ENCODE results near the gene RPL10A. TPM values are rescaled to one million over a fixed set of nuclear protein-coding genes. Genes with fewer than 3 reads are reported as not detected.

Gene RPL10A
- total RNA-seq, 4 donors from 2014 or later, result 1,152 to 2,101 (median 1,461) TPM

GRCh38 chr6:35496036-35496840 is 28.0 kb downstream of the RPL10A start:
- TF ChIP-seq POLR2A (IDR thresholded peaks at IDR 0.05), result no peak
- TF ChIP-seq, protein P1, sequence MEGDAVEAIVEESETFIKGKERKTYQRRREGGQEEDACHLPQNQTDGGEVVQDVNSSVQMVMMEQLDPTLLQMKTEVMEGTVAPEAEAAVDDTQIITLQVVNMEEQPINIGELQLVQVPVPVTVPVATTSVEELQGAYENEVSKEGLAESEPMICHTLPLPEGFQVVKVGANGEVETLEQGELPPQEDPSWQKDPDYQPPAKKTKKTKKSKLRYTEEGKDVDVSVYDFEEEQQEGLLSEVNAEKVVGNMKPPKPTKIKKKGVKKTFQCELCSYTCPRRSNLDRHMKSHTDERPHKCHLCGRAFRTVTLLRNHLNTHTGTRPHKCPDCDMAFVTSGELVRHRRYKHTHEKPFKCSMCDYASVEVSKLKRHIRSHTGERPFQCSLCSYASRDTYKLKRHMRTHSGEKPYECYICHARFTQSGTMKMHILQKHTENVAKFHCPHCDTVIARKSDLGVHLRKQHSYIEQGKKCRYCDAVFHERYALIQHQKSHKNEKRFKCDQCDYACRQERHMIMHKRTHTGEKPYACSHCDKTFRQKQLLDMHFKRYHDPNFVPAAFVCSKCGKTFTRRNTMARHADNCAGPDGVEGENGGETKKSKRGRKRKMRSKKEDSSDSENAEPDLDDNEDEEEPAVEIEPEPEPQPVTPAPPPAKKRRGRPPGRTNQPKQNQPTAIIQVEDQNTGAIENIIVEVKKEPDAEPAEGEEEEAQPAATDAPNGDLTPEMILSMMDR (IDR thresholded peaks at IDR 0.05), result no peak
- 7% methylated on average over 3 of the region's 63 CpGs; no CpG with 5 or more reads in 1 of the 2 donors for WGBS, 2 donors
- Histone ChIP-seq H3K27me3 (peaks cover 0 to 38% (median 0%) of the 10 kb centered on the region in 4 donors), H3K9me3 (no peaks in the 10 kb centered on the region), H3K4me1 (peaks cover 42 to 71% (median 45%) of the 10 kb centered on the region in 3 donors), H3K4me3 (peak overlapping the region; percentile 83 to 96 (median 92)), H3K27ac (peak overlapping the region; percentile 95 to 99 (median 98)), H3K36me3 (peaks cover 0 to 4% (median 0%) of the 10 kb centered on the region in 3 donors)
- intact Hi-C loops (cut with DNase I), result no loop called here
- no peak for DNase-seq

DNA sequence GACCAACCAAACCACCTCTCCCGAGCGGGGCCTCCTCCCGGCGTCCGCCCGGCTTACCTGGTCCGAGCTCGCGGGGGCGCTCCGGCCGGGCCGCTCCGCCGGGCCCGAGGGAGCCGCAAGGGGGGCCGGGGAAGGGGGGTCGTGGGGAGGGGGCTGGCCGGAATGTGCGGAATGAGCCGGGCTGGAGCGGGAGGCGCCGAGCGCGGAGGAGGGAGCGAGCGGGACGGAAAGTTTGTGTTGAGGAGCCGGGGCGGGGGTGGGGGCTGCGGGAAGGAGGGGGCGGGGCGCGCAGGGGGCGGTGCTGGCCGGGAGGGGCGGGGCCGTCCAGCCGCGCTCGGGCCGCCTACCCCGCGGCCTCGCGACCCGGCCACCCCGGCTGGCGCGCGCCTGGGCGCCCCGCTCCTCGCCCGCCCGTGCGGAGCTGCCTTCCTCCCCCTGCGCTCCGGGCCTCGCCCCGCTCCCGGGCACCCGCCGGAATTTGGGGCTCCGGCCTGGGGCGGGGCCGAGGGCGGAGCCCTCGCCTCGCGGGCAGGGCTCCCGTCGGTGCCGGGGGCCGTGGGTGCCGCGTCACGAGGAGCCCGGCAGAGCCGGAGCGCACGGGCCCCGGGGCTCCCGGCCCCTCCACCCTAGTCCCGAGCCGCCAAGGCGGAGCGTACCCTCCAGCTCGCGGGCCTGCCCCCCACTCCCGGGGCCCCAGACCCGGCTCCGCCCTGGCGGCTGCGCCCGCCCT is 28.8 kb downstream of the RPL10A start, which contains the start of gene TEAD3:
Gene TEAD3, minus strand, starts transcription at position 239 of the 730 bp plus-strand sequence.
- peak in 2 of 4 donors; percentile 69 to 80 for TF ChIP-seq POLR2A (IDR thresholded peaks at IDR 0.05)
- TF ChIP-seq, protein P1 (IDR thresholded peaks at IDR 0.05), result peak in 1 of 6 experiments; percentile 6
- 0% methylated on average over 14 of the region's 98 CpGs; no CpG with 5 or more reads in 1 of the 2 donors for WGBS, 2 donors
- Histone ChIP-seq H3K4me1 (peaks cover 36 to 63% (median 37%) of the 10 kb centered on the region in 3 donors), H3K4me3 (peak within 1 kb of the TSS; percentile 83 to 96 (median 92)), H3K9me3 (no peaks in the 10 kb centered on the region), H3K27ac (peak within 1 kb of the TSS; percentile 95 to 99 (median 98)), H3K27me3 (peaks cover 0 to 34% (median 0%) of the 10 kb centered on the region in 4 donors), H3K36me3 (peaks cover 0 to 4% (median 0%) of the 10 kb centered on the region in 3 donors)
- intact Hi-C loops (cut with DNase I), result no loop called here
- DNase-seq, result no peak

GRCh38 chr6:35497571-35498421 is 29.6 kb downstream of the RPL10A start:
- Histone ChIP-seq H3K4me1 (peaks cover 28 to 60% (median 29%) of the 10 kb centered on the region in 3 donors), H3K9me3 (no peaks in the 10 kb centered on the region), H3K4me3 (peak overlapping the region; percentile 83 to 96 (median 92)), H3K27me3 (peaks cover 0 to 41% (median 0%) of the 10 kb centered on the region in 4 donors), H3K36me3 (peaks cover 0 to 4% (median 0%) of the 10 kb centered on the region in 3 donors), H3K27ac (peak overlapping the region; percentile 95 to 99 (median 98))
- TF ChIP-seq POLR2A (IDR thresholded peaks at IDR 0.05), result peak in 2 of 4 donors; percentile 3 to 4
- TF ChIP-seq, protein P1 (IDR thresholded peaks at IDR 0.05), result peak in 1 of 6 experiments; percentile 2
- intact Hi-C loops (cut with DNase I), result no loop called here
- no peak for DNase-seq
- WGBS, 2 donors, result 8% methylated on average over 17 of the region's 77 CpGs; no CpG with 5 or more reads in 1 of the 2 donors

DNA sequence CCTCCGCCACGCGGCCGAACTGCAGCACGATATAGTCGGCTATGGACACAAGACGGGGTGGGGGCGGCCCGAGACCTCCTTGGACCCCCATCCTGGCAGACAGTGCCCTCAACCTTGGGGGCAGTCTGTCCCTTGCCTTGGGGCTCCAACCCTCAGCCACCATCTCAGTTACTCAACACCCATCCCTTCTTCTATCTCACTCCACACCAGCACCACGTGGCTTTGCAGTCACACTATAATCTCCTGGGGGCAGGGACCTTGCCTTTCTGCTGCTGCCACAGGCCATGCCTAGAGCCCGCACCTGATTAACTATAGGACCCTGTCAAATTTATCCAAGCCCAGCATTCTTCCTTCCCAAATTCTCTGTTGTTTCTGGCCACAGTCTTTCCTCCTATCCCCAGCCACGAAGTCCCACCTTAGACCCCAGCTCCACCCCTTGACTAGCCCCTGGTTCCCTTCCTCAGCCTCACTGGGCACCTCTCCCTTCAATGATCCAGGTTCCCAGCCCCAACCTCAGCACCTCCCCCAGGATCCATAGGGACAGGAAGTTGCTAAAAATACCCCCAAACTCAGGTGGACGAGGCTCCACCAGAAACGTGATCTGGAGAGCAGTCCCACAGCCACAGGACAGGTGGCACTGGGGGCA is 30.3 kb downstream of the RPL10A start:
- TF ChIP-seq, protein P1 (IDR thresholded peaks at IDR 0.05), result no peak
- TF ChIP-seq POLR2A (IDR thresholded peaks at IDR 0.05), result no peak
- 21 to 29% methylated on average over 11 to 14 of the region's 14 CpGs for WGBS, 2 donors
- H3K4me3 ChIP-seq, result peak overlapping the region; percentile 83 to 96 (median 92)
- H3K27me3 ChIP-seq, result peaks cover 0 to 44% (median 0%) of the 10 kb centered on the region in 4 donors
- peaks cover 0 to 3% (median 0%) of the 10 kb centered on the region in 3 donors for H3K36me3 ChIP-seq
- H3K9me3 ChIP-seq, result no peaks in the 10 kb centered on the region
- intact Hi-C loops (cut with DNase I), result no loop called here
- H3K4me1 ChIP-seq, result peaks cover 27 to 53% (median 28%) of the 10 kb centered on the region in 3 donors
- H3K27ac ChIP-seq, result peak overlapping the region; percentile 95 to 99 (median 98)
- DNase-seq, result no peak
